ENCODE measurements around the gene KNDC1. TPM values are rescaled to one million over a fixed set of nuclear protein-coding genes. Genes with fewer than 3 reads are reported as not detected.

The KNDC1 gene
- total RNA-seq, 1 experiment from 2014 or later = 15.7 TPM

GRCh38 chr10:133270773-133271297, 110.8 kb downstream of the KNDC1 start:
- no peak overlapping the region for H2BK120ac ChIP-seq (ENCODE audit: low read depth, low read length, poor library complexity, severe bottlenecking)
- WGBS (ENCODE audit: extremely low coverage, insufficient read length, low lambda C conversion rate) = no CpG with 5 or more reads among the region's 19 CpGs
- peaks cover 5% of the 10 kb centered on the region for H3K27me3 Mint-ChIP-seq (ENCODE audit: low read depth)
- H4K20me1 ChIP-seq (ENCODE audit: control insufficient read depth, insufficient read depth, insufficient read length) = no peaks in the 10 kb centered on the region
- no peak overlapping the region for H4K5ac ChIP-seq (ENCODE audit: insufficient read length, low read depth, low read length)
- no peaks in the 10 kb centered on the region for H3K9me3 ChIP-seq (ENCODE audit: control insufficient read depth, low read depth, low read length)
- no peaks in the 10 kb centered on the region for H3K4me1 ChIP-seq (ENCODE audit: insufficient read depth, low read length)
- H3K4me3 Mint-ChIP-seq = no peak overlapping the region
- H3K27me3 ChIP-seq (ENCODE audit: insufficient read depth, low read length) = no peaks in the 10 kb centered on the region
- H3K4me2 ChIP-seq (ENCODE audit: insufficient read depth, insufficient read length, low read length) = no peak overlapping the region
- no peak overlapping the region for H3K18ac ChIP-seq (ENCODE audit: insufficient read length, low read depth, low read length)
- no peak overlapping the region for H3K9ac ChIP-seq (ENCODE audit: extremely low read depth, insufficient read length, low read length)
- H3K4me1 Mint-ChIP-seq = peaks cover 0 to 2% of the 10 kb centered on the region in 2 experiments; a peak in 3 of 4 replicates
- H2AK5ac ChIP-seq (ENCODE audit: insufficient read length, low read length) = no peak overlapping the region
- H2BK15ac ChIP-seq (ENCODE audit: low read depth, low read length) = no peak overlapping the region
- H2AFZ ChIP-seq (ENCODE audit: low read length) = no peak overlapping the region
- no peak overlapping the region for H3K27ac Mint-ChIP-seq
- H3K79me1 ChIP-seq (ENCODE audit: insufficient read depth, low read depth, low read length, poor library complexity, severe bottlenecking) = no peaks in the 10 kb centered on the region
- H3K56ac ChIP-seq (ENCODE audit: insufficient read length, low read depth, low read length) = no peak overlapping the region
- H3K23ac ChIP-seq (ENCODE audit: insufficient read length, low read depth, low read length) = no peak overlapping the region
- H4K8ac ChIP-seq (replicated peaks; ENCODE audit: insufficient read length, low read depth, low read length) = no peak overlapping the region
- no peak overlapping the region for H3T11ph ChIP-seq (ENCODE audit: low read length)
- H2BK5ac ChIP-seq (ENCODE audit: insufficient read length, low read length) = no peak overlapping the region
- H2BK12ac ChIP-seq (ENCODE audit: insufficient read length, low read depth, low read length) = no peak overlapping the region
- no peak for DNase-seq
- no peak overlapping the region for H3K4ac ChIP-seq (ENCODE audit: low read depth, low read length)
- no peak overlapping the region for H2BK20ac ChIP-seq (ENCODE audit: low read depth, low read length, poor library complexity, severe bottlenecking)
- H3K14ac ChIP-seq (ENCODE audit: insufficient read depth, low read length) = no peak overlapping the region; the same call in 1 of the 2 replicates
- no peak for TF ChIP-seq CTCF (conservative IDR thresholded peaks at IDR 0.05)
- no peaks in the 10 kb centered on the region for H3K23me2 ChIP-seq (ENCODE audit: insufficient read length, low read depth, low read length, poor library complexity, severe bottlenecking)
- no peak overlapping the region for H4K91ac ChIP-seq (ENCODE audit: insufficient read length, low read depth, low read length)
- no peaks in the 10 kb centered on the region for H3K9me3 Mint-ChIP-seq
- no peak overlapping the region for H3K27ac ChIP-seq (ENCODE audit: insufficient read length, low read depth, low read length)
- no peaks in the 10 kb centered on the region for H3K36me3 Mint-ChIP-seq (ENCODE audit: insufficient read depth in 1 of 3, low read depth in 3 of 3)
- H3K79me2 ChIP-seq (ENCODE audit: insufficient read depth, low read length) = no peaks in the 10 kb centered on the region

Data from H9 (cell line).